Measurements from ENCODE around the gene FAM90A1.
"Not testable (repeated sequence)": the region's sequence is repeated elsewhere in the genome, so short reads cannot be mapped to it uniquely, and the experiment has no call there.

Gene FAM90A1

GRCh38 chr12:8233300-8233855, 6.0 kb upstream of the FAM90A1 start:
- DNase-seq: not testable (repeated sequence)

GRCh38 chr12:8231666-8232608, 4.5 kb upstream of the FAM90A1 start:
- peak; percentile 25 for DNase-seq

GRCh38 chr12:8231049-8231448, 3.6 kb upstream of the FAM90A1 start:
- not testable (repeated sequence) for DNase-seq

GRCh38 chr12:8229486-8229885, 2.1 kb upstream of the FAM90A1 start:
- DNase-seq: not testable (repeated sequence)

DNA sequence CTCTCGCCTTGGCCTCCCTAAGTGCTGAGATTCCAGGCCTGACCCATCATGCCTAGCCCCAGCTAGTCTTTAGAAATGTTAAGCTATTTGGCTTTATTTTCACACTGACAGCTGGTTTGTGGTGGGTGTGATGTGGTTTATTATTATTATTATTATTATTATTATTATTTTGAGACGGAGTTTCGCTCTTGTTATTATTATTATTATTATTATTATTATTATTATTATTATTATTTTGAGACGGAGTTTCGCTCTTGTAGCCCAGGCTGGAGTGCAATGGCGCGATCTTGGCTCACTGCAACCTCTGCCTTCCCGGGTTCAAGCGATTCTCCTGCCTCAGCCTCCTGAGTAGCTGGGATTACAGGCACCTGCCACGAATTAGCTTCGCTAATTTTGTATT, 1.2 kb upstream of the FAM90A1 start:
- not testable (repeated sequence) for DNase-seq

DNA sequence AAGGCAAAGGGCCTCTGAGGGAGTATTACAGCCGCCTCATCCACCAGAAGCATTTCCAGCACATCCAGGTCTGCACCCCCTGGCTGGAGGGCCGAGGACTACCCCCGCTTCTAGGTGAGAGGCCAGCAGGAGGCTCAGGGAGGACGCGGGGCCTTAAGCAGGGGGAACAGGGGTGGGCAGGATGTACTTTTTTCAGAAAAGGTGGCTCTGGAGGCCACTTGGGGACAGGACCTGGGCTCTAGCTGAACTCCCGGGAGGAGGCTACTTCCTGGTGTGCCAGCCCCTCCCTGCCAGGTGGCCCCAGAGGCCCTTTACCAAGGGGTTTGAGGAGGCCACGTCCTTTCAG, 287 bp upstream of the FAM90A1 start:
- DNase-seq: not testable (repeated sequence)

- DNase-seq: no peak
Observed at GRCh38 chr12:8226355-8226754, 1.1 kb downstream of the FAM90A1 start.

DNA sequence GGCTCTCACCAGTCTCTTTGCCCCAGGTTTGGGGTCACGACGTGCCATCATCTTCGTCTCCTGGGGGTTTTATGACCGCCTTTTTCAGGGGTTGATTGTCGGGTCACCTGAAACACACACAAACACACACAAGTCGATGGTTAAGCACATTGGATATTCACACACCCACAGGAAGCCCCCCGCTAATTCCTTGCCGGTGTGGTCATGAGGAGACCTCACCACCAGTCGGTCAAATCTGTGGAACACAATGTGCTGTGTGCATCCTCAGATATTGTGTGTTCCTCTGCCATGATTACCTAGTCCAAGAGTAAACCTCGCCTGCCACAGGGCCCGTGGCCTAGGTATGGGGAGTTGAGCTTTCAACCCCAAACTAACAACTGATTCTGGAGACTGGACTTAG, 2.6 kb downstream of the FAM90A1 start:
- not testable (repeated sequence) for DNase-seq

DNA sequence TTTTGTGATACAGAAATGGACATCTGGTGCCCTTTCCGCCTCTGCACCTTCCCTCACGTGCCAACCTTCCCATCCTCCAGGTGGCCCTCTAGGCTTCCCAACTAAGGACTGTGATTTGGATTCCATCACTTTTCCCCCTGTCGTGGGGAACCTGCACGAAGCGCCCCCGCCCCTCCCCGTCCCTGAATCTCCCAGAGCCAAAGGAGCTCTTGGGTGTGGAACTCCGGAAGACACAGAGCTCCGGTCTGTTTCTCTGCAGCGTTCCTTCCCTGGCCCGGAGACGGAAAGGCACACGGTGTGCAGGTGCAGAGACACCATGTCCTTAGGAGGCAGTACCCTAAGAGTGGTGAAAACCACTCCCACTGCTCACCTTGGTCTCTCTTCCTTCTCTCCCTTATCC, 3.8 kb downstream of the FAM90A1 start:
- not testable (repeated sequence) for DNase-seq

GRCh38 chr12:8222303-8222702, 5.1 kb downstream of the FAM90A1 start:
- DNase-seq: not testable (repeated sequence)

- DNase-seq: not testable (repeated sequence)
Observed at GRCh38 chr12:8221844-8222243, 5.6 kb downstream of the FAM90A1 start.

GRCh38 chr12:8221375-8221774, 6.0 kb downstream of the FAM90A1 start:
- not testable (repeated sequence) for DNase-seq

- not testable (repeated sequence) for DNase-seq
Observed at GRCh38 chr12:8218711-8219382, 8.6 kb downstream of the FAM90A1 start.

GRCh38 chr12:8197685-8198308, 29.6 kb downstream of the FAM90A1 start:
- DNase-seq: not testable (repeated sequence)

GRCh38 chr12:8188088-8188487, 39.3 kb downstream of the FAM90A1 start:
- DNase-seq: not testable (repeated sequence)

DNA sequence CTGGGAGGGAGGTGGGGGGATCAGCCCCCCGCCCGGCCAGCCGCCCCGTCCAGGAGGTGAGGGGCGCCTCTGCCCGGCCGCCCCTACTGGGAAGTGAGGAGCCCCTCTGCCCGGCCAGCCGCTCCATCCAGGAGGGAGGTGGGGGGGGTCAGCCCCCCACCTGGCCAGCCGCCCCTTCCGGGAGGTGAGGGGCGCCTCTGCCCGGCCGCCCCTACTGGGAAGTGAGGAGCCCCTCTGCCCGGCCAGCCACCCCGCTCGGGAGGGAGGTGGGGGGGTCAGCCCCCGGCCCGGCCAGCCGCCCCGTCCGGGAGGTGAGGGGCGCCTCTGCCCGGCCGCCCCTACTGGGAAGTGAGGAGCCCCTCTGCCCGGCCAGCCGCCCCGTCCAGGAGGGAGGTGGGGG, 43.2 kb downstream of the FAM90A1 start:
- not testable (repeated sequence) for DNase-seq

DNA sequence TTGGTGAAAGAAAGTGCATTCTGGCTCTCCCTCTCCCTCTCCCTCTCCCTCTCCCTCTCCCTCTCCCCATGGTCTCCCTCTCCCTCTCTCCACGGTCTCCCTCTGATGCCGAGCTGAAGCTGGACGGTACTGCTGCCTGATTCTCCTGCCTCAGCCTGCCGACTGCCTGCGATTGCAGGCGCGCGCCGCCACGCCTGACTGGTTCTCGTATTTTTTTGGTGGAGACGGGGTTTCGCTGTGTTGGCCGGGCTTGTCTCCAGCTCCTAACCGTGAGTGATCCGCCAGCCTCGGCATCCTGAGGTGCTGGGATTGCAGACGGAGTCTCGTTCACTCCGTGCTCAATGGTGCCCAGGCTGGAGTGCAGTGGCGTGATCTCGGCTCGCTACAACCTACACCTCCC, 44.1 kb downstream of the FAM90A1 start:
- not testable (repeated sequence) for DNase-seq

DNA sequence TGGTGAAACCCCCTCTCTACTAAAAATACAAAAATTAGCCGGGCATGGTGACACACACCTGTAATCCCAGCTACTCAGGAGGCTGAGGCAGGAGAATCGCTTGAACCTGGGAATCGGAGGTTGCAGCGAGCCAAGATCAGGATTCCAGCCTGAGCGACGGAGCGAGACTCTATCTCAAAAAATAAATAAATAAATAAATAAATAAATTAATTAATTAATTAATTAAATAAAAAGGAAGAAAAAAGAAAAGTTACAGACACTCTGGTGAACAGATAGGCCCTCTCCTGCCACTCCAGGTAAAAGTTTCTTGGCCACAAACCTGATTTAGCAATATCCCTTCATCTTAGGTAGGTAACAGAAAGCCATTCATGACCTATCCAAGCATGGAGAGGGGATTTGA, 44.5 kb downstream of the FAM90A1 start:
- not testable (repeated sequence) for DNase-seq

GRCh38 chr12:8181271-8181670, 46.1 kb downstream of the FAM90A1 start:
- DNase-seq: not testable (repeated sequence)

DNA sequence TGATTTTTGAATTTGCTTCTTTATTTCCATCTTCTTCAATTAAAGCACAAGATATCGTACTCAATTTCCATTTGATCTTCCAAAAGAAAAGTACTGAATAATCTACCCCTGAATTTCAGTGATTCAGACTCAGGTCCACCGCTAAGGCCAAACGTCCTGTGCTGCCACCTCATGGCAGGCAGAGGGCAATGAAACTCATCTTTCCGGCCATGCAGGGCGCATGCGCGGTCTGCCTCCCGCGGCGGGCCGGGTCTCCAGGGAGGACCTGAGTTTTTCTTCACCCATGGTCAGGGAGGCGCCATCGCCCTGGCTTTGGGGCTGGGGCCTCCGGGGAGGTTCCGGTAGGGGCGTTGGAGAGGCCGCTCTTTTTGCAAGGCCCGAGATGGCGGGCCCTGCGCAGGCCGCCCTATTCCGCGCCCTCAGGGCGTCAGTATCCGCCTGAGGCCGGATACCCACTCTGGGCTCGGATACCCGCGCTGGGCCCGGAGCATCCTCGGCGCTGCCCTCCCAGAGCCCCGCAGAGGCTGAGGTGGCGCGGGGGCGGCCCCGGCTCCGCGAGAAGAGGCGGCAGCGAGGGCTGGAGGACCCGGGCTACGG, 47.3 kb downstream of the FAM90A1 start:
- DNase-seq: peak; percentile 61

DNA sequence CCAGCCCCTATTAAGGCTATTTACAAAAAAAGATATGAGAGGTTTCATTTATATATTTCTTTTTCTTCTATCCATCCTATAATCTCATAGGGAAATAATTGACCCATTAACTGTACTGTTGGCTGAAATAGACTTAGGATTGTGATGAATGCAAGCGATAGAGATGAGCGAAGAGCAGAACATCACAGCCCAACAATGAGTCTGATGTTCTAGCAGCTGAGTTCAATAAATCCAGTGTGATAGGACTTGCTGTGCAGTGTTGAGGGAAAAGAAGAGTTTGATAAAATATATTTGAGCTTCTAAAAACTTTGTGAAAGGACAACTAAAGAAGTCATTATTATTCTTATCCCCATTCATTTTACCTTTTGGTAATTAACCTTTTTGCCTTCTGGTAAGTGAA, 54.5 kb downstream of the FAM90A1 start:
- not testable (repeated sequence) for DNase-seq
